Epidermal melanocyte (primary cell): ENCODE data around the gene NCAM1.

Experiments used
- DNase-seq: peaks from one replicate; pipeline ENCODE4 v3.0.0; 2011; ENCODE audit warnings: low spot score; ENCODE audit not compliant: insufficient read length

The NCAM1 gene

DNA sequence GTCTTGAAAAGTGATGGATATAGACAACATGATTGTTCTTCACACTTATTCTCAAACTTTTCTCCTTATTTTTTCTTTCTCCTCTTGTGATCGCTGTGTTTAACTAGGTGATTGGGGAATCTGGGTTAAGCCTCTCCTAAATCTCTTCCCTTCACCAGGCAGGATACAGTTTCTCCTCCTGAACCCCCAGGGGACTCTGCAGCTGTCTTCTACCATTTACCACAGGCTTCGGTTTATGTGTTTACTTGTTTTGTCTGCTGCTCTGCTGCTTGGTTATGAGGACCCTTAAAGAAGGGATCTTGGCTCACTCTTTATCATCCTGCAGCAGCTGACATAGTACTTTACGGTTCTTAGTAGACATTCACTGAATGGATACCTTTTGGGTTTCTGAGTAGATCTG, 124.2 kb downstream of the NCAM1 start:
- no peak for DNase-seq

DNA sequence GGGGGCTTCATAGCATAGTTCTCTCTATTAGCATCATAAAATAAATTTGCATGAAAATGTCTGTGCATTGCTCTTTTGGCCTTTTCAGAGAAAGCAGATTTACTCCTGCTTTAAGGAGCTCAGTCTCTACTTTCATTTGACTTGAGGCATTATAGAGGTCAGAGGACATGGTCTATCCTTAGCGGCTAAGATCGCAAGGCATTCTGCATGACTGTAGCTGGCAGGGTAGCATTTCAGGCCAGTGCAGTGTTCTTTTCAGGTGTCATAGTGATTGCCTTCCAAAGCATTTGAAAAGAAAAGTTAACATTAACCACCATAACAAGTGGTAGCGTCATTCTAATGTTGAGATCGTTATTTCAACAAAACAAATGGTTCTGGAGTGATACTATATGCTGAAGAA, 126.5 kb downstream of the NCAM1 start:
- DNase-seq, result no peak

DNA sequence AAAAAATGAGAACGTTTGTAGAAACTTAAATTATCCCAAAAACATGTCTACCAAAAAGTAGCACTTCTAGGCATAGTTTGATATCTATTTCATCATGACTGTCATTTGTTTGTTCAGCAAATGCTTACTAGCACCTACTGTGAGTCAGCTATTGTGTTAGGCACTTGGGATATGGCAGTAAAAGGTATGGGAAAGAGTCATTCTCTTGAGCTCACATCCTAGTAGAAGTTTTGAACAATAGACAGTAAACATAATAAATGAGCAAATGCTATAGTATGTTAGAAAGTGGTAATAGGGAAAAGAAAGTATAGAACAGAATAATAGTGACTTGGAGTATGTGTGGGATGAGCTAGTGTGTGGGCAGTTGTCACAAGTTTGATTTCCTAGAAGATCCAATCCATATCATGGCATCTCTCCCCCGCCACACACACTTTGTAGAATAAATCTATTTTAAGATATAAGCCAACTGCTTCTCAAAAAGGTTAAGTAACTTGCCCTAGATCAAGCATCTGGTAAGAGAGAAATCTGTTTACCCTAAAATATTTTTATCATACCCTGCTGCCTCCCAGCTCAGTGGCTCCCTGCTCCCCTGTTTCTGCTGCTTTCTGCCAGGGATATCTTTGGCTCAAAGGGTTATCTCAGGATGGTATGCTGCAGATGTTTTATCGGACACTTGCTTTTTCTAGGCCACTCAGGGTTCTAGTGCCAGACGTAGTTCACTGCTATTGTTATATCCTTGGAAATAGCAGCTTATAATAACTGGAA, 129.7 kb downstream of the NCAM1 start:
- DNase-seq, result no peak

DNA sequence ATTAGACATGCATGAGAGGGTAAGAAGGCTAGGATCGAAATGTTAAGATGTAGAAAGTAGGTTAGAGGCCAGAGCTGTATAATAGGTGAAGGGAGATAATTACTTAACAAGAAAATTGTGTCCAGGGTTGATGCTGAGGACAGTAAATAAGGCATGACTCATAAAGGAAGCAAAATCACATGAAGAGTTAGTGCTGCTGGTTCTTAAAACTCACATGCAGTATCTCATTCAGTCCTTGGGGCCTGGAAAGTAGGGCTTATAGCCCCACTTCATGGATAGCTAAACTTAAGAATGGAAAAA, 130.2 kb downstream of the NCAM1 start:
- DNase-seq, result no peak

DNA sequence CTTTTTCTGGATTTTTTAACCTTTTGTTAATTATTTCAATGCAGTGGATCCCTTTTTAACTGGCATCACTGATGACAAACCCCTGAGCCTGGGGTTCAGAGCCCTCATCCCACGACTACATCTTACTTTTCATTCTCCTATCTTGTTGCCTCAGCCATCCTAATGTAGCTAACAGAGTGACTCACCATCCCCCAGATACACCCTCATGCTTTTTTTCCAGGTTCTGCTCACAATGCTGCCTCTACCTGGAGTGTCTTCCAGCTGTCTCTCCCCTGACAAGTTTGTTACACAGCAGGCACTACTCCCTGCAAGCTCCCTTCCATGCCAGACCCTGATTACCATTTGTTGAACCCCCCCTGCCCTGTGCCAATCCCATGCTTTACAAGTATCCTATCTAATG, 135.4 kb downstream of the NCAM1 start:
- DNase-seq, result no peak

DNA sequence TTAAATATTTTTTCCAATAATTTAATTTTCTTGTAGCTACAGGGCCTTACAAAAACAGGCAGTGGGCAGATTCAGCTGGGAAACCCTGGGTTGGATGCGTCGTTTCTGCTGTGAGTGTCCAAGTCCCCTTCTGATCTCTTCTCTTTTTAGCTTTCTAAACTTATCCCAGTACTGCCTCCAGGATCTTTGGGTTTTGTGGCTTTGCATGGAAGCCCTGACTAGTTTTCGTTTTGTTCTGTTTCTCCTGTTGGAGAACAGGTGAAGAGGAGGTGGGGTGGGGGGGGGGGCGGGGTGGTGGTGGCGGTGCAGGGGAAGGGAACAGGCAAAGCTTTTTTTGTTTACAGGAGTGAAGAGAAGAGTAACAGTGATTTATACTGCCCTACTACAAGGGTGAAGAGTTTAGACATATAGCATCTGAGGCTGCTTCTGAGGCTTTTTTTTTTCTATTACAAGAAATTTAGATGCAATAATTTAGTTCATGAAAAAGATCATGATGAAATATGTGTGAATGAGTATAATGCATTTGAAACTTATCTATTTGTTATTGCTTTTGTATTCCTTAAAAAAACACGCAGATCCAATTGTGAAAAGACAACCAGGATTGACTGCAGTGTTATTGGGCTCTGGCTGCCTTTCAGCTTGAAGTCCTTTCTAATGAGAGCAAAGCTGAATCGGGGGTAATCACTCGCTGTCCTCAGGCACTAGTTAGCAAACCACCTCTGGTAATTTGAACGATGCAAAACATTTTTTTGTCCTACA, 142.9 kb downstream of the NCAM1 start:
- no peak for DNase-seq

DNA sequence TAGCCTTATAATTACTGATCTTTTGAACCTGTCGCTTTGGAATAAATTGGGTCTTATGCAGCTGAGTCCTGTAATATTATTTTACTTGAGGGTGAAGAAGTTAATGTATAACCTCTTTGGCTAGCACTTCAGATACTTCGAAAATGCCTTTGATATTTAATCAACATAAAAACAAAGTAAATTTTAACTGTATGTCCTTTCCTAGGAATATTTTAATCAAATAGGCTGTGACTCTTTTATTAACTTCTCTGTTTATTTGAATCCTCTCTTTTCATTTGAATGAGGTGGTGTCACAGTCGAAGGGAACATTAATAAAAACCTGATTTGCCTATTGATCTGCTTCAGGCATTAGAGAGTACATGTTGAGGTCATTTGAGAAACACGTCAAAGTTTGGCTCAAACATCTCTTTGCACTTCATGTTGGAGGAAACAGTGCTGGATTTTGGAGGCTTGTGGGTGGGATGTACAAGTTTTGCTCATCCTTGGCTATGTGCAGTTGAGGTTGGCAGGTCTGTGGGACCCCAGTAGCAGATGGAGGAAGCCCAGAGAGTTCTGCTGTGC, 143.6 kb downstream of the NCAM1 start:
- DNase-seq, result no peak

DNA sequence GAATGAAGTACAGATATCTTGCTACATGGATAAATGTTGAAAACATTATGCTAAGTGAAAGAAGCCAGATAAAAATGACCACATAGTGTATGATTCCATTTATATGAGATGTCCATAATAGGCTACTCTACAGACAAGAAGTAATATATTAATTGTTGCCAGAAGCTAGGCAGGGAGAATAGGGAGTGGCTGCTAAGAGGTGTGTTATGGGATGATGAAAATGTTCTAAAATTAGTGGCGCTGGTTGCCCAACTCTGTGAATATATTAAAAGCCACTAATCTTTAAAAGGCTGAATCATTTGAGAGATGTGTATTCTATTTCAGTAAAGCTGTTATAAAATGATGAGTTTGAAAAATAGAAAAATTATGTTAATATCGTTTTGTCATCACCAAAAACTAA, 144.4 kb downstream of the NCAM1 start:
- no peak for DNase-seq

DNA sequence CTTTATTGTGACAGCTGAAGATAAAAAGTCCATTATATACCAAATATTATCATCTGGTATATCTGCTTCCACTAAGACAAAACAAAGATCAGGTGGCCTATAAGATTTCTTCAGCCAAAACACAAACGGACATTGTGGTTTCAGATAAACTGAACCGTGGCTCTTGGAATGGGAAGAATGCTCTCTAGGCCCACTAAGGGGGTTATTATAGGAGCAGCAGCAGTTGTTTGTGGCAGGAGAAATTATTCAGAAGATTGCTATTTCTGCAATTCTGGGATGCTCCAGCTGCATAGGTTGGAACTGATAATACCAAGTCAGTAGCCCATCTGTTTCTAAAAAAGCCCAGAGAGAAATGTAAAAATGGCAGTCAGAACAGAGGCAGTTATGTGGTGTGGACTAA, 145.3 kb downstream of the NCAM1 start:
- no peak for DNase-seq

DNA sequence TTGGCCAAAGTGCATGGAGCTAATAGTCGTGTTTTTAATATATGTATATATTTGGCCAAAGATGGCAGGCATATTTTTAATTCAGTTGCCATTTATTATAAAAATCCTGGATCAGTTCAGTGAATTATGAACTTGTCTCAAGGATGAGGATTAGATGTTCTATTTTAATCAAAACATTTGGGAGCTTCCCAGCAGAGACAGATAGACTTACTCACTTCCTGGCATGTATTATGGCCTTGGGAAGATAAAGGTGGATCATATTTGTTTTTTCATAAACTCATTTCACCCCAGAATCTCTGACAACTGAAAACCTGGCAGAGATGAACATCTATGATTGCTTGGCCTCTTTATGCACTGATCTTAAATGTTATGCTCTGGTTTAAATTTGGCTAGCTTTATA, 148.8 kb downstream of the NCAM1 start:
- no peak for DNase-seq

DNA sequence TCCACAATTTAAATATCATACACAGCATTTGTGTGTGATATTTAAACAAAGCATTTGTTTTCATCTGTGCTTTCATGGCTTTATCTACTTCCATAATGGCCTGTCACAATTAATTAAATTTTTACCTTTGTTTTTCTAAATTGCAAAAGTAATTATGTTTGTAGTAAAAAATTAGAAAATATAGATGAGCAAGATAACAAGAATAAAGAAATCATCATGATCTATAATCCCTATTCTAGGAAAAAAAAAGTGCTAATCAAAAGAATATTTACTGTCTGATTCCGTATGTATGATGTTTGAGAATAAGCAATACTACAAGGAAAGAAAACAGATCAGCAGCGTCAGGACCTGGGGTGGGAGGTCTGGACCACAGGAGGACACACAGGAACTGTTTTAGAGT, 149.9 kb downstream of the NCAM1 start:
- DNase-seq, result no peak

DNA sequence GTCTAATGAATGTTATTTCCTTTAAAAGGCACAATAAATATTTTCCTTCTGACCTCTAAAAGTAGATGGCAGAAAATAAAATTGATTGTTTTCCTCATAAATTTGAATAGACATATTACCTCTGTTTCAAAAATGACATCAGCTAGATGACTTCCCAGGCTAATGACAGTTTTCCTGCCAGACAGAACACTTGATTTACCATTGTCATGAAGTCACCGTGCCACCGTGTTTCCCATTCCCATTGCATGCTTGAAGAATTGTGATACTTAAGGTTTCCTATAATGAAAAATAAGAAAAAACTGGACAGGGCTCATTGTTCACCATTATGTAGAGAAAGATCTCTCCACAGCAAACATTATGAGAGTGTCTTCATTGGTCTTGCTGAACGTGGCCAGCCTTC, 151.1 kb downstream of the NCAM1 start:
- no peak for DNase-seq

DNA sequence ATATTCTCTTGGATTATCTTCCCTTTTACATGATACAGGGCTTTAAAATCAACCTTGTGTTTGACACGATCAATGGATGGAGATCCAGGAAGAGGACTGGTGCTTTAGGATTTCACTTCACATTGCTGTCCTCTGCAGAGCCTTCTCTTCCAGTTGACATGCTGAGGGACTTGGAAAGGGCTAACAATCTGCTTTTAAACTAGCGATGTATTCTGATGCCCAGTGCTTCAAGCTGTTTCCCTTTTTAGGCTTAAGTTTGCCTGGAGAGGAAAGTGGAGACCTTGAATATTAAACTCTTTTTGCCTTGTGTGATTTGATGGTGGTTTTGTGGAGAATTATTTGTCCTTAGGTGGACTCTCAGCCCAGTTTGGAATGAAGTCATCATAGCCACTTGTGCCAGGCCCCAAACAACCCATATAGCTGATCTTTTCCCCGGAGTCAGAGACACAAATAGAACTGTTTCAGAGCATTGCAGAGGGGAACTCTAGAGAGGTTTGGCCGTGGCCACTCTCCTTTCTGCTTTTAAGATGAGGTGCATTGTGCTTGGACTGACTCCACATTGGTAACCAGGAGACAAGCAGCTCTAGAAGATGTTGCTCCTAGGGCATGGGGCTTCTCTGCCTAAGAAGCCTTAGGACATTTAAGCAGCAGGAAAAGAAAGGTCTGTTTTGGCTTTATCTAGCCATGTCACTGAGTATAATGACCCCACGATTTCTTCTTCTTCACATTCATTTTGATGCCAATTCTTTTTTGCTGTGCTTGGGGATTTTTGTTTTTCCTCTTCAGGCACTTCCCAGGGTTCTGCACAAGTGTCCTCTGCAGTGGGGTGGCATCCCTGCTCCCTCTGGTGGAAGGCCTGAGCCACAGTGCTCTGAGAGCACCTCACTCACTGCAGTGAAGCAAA, 152.8 kb downstream of the NCAM1 start:
- no peak for DNase-seq

DNA sequence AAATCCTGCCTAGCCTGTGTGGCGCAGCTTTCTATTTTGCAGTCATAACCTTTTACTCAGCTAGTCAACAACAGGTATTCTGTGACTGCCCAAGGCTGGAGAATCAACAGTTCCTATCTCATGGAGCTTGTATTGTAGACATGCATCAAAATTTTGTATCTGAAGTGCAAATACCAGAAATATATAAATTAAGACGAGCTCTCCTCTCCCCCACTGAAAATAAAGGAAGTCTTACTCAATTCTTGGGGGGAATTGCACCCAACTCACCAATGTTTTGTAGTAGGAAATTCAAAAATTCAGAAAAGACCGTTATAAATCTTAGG, 153.4 kb downstream of the NCAM1 start:
- DNase-seq, result no peak

DNA sequence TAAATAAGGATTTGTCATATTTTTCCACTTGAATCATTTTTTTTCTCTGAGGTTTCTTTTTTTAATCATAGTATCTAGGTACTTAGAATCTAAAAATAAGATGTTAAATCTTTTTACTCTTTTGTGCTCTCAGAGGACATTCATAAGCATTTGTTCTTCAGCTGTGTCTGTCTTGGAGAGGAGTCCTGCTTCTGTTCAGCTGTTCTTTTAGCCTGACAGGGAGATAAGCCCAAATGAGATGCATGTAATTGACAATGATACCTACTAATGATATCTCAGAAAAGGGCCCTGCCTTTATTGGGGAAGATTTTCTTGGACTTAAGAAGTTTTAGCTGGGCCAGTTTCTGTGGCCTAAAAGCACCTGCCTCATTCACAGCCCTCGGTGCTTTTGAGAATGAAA, 156.9 kb downstream of the NCAM1 start:
- DNase-seq, result no peak

DNA sequence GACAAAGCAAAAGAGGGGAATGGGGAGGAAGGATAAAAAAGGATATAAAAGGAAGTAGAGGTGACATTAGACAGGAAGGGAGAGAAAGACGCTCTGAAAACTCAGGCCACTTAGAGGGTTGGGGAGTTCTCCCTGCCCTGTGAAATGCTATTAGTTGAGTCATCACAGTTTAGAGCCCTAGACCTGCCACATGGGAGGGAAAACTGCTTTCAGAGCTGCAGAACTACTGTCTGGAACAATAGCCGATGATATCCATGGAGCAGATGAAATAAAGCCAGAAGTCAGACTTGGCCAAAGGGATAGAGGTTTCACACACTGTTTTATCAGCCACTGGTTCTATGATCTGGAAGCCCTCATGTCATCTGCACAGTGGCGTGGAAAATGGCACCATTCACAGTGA, 157.9 kb downstream of the NCAM1 start:
- DNase-seq, result no peak

DNA sequence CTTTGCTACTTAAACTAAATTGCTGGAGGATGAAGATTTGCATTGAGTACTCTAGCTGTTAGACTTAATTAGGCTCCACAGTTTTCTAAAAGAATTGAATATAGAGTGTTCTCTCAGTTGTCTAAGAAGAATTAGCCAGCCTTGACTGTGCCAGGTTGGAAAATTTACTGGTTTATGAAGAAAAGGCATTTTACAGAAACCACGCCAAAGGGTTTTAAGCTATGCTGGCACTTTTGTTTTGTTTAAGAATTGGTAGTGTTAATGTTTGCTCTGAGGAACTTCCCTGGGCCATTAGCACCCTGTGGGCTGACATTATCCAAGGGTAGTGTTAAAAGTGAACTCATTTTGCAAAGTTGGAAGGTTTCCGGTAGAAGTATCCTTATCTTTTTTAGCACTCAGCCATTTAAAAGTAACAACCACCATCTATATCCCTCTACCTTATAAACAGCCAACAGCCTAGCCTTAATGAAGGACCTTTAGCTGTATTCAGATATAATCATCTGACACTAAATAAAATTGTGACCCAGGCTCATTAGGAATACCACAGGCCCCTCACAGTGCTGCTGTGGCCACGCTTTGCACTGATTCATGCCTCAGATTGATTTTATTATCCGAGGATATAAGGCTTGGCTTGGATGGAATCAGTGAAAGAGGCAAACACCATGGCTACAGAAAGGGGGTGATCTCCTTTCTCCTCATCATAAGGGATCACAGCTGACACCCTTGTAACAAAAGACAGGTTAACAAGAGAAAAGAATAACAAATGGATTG, 158.9 kb downstream of the NCAM1 start:
- DNase-seq, result no peak

DNA sequence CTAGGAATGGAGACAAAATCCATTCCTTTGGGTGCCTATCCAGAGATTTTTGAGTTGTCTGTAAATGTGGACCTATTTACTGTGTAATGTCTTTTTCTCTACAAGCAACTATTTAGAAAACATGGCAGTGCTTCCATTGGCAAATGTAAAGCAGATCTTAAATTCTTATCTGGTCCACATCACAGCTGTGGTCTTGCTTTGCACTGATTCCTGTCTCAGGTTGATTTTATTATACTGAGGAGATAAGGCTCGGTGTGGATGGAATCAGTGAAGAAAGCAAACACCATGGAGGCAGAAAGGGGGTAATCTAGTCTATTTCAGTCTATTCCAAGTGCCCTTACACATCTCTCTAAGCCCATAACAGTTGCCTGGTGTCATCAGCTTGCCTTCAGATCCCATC, 160.5 kb downstream of the NCAM1 start:
- no peak for DNase-seq

DNA sequence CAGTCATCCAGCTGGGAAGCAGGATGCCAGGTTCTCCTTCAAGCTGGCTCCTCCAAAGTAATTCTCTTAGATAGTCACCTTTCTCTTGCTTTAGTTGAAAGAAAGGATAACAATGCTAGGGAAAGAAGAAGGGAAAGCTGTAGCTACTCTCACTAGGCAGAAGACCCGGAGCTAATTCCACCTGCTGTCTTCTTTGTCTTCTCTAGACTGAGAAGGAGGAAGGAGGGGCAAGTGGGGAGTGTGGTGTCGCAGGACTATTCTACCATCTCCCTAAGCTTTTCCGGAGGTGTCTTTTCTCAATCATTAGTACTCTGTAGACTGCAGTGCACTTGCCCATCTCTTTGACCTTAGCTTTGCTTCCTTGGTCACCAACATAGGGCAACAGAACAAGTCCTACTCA, 162.8 kb downstream of the NCAM1 start:
- DNase-seq, result no peak

DNA sequence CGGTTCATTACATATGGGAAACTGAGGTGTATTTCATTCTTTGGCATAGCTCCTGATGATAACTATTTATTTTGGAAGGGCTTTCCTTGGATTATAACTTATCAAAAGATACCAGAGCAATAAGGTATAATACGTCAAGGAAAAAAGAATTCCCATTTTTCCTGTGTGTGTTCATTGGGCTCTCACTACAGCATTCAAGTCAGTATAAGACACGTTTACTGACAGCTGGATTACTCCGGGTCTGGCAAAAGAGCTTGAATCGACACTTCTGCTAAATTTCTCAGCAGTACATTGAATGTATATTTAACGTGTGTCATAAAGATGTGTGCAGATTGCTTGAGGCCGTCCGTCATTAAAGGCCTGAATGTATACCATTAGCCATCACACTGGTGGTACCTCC, 163.4 kb downstream of the NCAM1 start:
- no peak for DNase-seq

DNA sequence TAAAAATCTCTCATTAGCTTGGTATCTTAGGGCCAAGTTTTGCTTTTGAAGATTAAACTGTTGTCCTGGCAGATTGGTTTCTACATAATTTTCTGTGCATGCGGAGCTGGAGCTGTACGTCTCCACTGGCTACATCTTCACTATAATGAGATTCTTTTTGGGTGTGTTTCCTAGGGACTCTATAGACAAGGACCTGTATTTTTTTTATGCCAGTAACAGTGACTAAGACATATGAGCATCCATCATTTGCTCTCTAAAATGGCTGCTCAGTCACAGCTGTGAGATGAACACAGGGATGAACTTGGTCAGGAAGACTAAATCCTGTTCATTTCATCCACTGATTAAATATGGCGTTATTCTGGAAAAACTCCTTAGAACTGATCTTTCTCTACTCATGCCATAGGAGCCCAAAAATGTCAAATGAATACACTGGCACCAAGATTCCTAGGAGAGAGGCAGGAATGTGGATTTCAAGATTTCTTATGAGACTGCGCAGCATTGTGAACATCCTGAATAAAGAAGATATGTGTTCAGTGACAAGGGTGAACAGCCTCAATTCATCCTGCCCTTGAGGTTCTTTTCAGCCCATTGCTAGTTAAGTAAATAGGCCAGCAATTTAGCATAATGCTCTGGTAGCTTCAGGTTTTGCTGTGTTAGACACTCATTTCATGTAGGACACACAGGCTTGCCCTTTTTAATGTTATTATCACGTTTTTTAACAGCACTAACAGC, 168.2 kb downstream of the NCAM1 start:
- DNase-seq, result no peak
